Fibroblast of pulmonary artery (primary cell): ENCODE data around the gene TIMM22.

Experiments
- DNase-seq: peaks from one replicate; pipeline ENCODE4 v3.0.0-alpha.2; 2010; ENCODE audit warnings: low read depth
- H3K4me3 ChIP-seq: replicated peaks from 2 replicates; pipeline ENCODE4 v1.5.1; 2011; ENCODE audit warnings: low read depth, mild to moderate bottlenecking, control low read depth, low read length, moderate library complexity
- CTCF ChIP-seq: IDR thresholded peaks from 2 replicates; pipeline ENCODE4 v1.5.1; 2011; ENCODE audit warnings: mild to moderate bottlenecking, control low read depth, low read length, inconsistent platforms; ENCODE audit errors: missing control alignments

TIMM22 gene

GRCh38 chr17:1022278-1023024 lies 25.5 kb downstream of the TIMM22 start:
- DNase-seq = no peak
- H3K4me3 ChIP-seq = no peak overlapping the region
- no peak for TF ChIP-seq CTCF

GRCh38 chr17:1024076-1024475 lies 27.1 kb downstream of the TIMM22 start:
- DNase-seq = no peak
- no peak overlapping the region for H3K4me3 ChIP-seq
- no peak for TF ChIP-seq CTCF

- no peak for TF ChIP-seq CTCF
- H3K4me3 ChIP-seq = no peak overlapping the region
- DNase-seq = no peak
Measured at GRCh38 chr17:1025733-1026598, 29.0 kb downstream of the TIMM22 start.

- no peak for TF ChIP-seq CTCF
- DNase-seq = no peak
- H3K4me3 ChIP-seq = no peak overlapping the region
Measured at GRCh38 chr17:1026599-1026975, 29.7 kb downstream of the TIMM22 start.

- no peak for TF ChIP-seq CTCF
- DNase-seq = no peak
- no peak overlapping the region for H3K4me3 ChIP-seq
Measured at GRCh38 chr17:1027044-1027443, 30.1 kb downstream of the TIMM22 start.

- H3K4me3 ChIP-seq = no peak overlapping the region
- peak; percentile 28 for DNase-seq
Measured at GRCh38 chr17:1029196-1029921, 32.4 kb downstream of the TIMM22 start.

More at GRCh38 chr17:1029196-1029921, 32.4 kb downstream of the TIMM22 start:
- TF ChIP-seq CTCF = no peak
